IMR-90 (cell line): ENCODE data around the gene RELL2.

Source experiments
- BHLHE40 ChIP-seq: fragments of 150-350 bp; IDR thresholded peaks from 2 replicates; pipeline ENCODE4 v1.6.1; 2016; ENCODE audit warnings: mild to moderate bottlenecking, low read depth, low read length
- CEBPB ChIP-seq: IDR thresholded peaks from 2 replicates; pipeline ENCODE4 v1.6.1; 2012; ENCODE audit warnings: low read depth, low read length, improper control_type of control experiment
- CHD1 ChIP-seq: IDR thresholded peaks from 2 replicates; pipeline ENCODE4 v1.6.1; 2012; ENCODE audit warnings: low read depth, low read length, improper control_type of control experiment
- CTCF ChIP-seq: conservative IDR thresholded peaks from 2 replicates; pipeline ENCODE4 v1.5.1; 2012; ENCODE audit warnings: mild to moderate bottlenecking, low read depth, low read length, improper control_type of control experiment
- MAFK ChIP-seq: IDR thresholded peaks from 2 replicates; pipeline ENCODE4 v1.6.1; 2012; ENCODE audit warnings: low read depth, low read length, improper control_type of control experiment
- MXI1 ChIP-seq: IDR thresholded peaks from 2 replicates; pipeline ENCODE4 v1.6.1; 2012; ENCODE audit warnings: low read depth, mild to moderate bottlenecking, low read length, moderate library complexity, borderline replicate concordance
- NFE2L2 ChIP-seq: fragments of 150-350 bp; IDR thresholded peaks from 2 replicates; pipeline ENCODE4 v1.6.1; 2016; ENCODE audit warnings: low read depth, mild to moderate bottlenecking, low read length
- POLR2A ChIP-seq: IDR thresholded peaks from 2 replicates; pipeline ENCODE4 v1.6.1; 2012; ENCODE audit warnings: mild to moderate bottlenecking, low read depth, low read length
- RAD21 ChIP-seq: IDR thresholded peaks from 2 replicates; pipeline ENCODE4 v1.6.1; 2012; ENCODE audit warnings: low read length, improper control_type of control experiment
- RFX5 ChIP-seq: IDR thresholded peaks from 2 replicates; pipeline ENCODE4 v1.8.0; 2012; ENCODE audit warnings: low read depth, mild to moderate bottlenecking, low read length, moderate library complexity
- SMC3 ChIP-seq: fragments of 150-350 bp; IDR thresholded peaks from 2 replicates; pipeline ENCODE4 v1.6.1; 2016; ENCODE audit warnings: low read depth, mild to moderate bottlenecking, antibody characterized with exemption, low read length, moderate library complexity
- USF2 ChIP-seq: fragments of 150-350 bp; IDR thresholded peaks from 2 replicates; pipeline ENCODE4 v1.6.1; 2017; ENCODE audit warnings: mild to moderate bottlenecking, antibody characterized with exemption, low read length, low read depth

- TF ChIP-seq POLR2A (no peak), CTCF (no peak), USF2 (no peak), MAFK (no peak), NFE2L2 (no peak), CEBPB (no peak), SMC3 (no peak), MXI1 (no peak), CHD1 (no peak), BHLHE40 (no peak), RAD21 (no peak), RFX5 (no peak)
Observed at GRCh38 chr5:141632650-141633049, 4.1 kb upstream of the RELL2 start.
